ENCODE measurements around the gene GXYLT2.
A peak's percentile ranks its signal among the peaks of the same experiment; 100 is the strongest.

The GXYLT2 gene

DNA sequence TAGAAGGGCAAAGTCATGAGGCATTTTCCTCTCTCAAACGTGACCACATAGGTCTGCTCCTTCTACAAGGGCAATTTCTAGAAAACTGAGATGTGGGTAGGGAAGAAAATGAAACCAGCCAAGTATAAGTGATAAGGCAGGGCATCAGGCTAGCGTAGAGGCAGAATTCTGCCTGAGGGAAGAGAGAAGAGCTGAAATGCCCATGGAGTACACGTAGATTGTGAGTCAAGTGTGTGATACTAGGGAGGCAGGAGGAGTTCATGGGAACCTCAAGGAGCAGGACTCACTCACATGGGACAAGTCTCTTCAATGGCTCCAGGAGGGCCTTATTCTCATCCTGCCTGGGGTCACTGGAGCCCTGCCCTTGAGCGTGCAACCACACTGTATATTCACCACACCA lies 73.9 kb downstream of the GXYLT2 start:
- no peaks in the 10 kb centered on the region for H3K9me3 Mint-ChIP-seq
- no peaks in the 10 kb centered on the region for H3K36me3 Mint-ChIP-seq (ENCODE audit: low read depth)
- no peak overlapping the region for H3K4me3 Mint-ChIP-seq
- no peak for DNase-seq (ENCODE audit: low spot score)
- H3K27me3 Mint-ChIP-seq (ENCODE audit: low read depth), result no peaks in the 10 kb centered on the region
- H3K4me1 Mint-ChIP-seq (ENCODE audit: low read depth), result peaks cover 32% of the 10 kb centered on the region
- H3K27ac Mint-ChIP-seq, result no peak overlapping the region

DNA sequence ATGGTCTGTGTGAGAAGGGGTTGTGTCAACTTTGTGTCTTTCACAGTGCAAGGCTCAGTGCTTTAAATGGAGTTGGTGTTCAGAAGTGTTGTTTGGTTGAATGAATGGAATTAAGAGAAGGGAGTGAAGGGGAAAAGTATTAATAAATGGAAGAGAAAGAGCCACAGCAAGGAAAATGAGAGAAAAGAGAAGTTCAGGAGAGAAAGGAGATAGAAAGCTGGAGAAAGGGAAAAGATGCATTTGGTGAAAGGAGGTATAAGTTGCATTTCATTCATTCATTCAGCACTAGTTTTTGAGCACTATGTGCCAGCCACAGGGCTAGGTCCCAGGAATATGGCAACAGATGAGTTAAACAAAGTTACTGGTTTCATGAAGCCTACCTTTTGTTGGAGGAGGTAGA lies 74.5 kb downstream of the GXYLT2 start:
- H3K27ac Mint-ChIP-seq, result peak overlapping the region; percentile 22
- no peaks in the 10 kb centered on the region for H3K27me3 Mint-ChIP-seq (ENCODE audit: low read depth)
- no peaks in the 10 kb centered on the region for H3K9me3 Mint-ChIP-seq
- H3K4me1 Mint-ChIP-seq (ENCODE audit: low read depth), result peaks cover 32% of the 10 kb centered on the region
- no peaks in the 10 kb centered on the region for H3K36me3 Mint-ChIP-seq (ENCODE audit: low read depth)
- no peak overlapping the region for H3K4me3 Mint-ChIP-seq
- DNase-seq (ENCODE audit: low spot score), result no peak

DNA sequence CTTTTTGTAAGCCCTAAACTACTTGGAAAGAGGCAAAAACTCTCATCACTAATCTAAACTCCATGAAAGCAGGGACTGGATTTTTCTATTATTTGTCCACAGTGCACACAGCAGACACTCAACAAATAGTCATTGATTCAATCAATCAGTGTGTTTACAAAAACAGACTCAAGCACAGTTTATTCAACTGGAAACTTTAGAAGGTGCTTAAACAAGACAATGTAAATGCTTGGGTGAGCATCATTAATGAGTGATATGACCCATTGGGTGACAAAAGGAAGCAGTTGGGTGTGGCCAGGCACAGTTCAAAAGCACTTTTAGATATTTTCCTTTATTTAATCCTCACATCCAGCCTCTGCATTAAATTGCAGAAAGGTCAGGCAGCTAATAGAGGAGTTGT lies 76.8 kb downstream of the GXYLT2 start:
- no peak for DNase-seq (ENCODE audit: low spot score)
- Mint-ChIP-seq H3K4me3 (no peak overlapping the region), H3K27me3 (ENCODE audit: low read depth) (no peaks in the 10 kb centered on the region), H3K4me1 (ENCODE audit: low read depth) (peaks cover 32% of the 10 kb centered on the region), H3K36me3 (ENCODE audit: low read depth) (no peaks in the 10 kb centered on the region), H3K9me3 (no peaks in the 10 kb centered on the region), H3K27ac (peak overlapping the region; percentile 21)

DNA sequence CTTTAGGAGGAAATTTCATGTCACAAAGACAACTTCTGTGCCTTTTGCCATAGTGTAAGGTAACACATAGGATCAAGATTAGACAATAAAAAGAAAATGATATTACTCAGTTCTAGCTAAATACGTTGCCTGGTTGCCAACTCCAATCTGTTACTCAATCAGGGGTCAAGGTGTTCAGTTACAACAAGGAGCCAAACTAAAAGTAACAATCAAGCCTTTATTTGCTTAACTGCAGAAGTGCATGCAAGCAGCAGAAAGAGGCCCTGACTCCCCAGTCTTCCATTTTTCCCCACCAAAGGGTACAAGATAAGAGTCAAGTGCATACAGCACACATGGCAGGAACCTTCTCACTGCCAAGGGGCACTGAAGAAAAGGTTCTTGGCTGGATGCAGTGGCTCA lies 80.4 kb downstream of the GXYLT2 start:
- H3K27me3 Mint-ChIP-seq (ENCODE audit: low read depth), result peaks cover 3% of the 10 kb centered on the region
- no peaks in the 10 kb centered on the region for H3K36me3 Mint-ChIP-seq (ENCODE audit: low read depth)
- no peak for DNase-seq (ENCODE audit: low spot score)
- no peaks in the 10 kb centered on the region for H3K9me3 Mint-ChIP-seq
- no peak overlapping the region for H3K4me3 Mint-ChIP-seq
- H3K4me1 Mint-ChIP-seq (ENCODE audit: low read depth), result peaks cover 26% of the 10 kb centered on the region
- no peak overlapping the region for H3K27ac Mint-ChIP-seq

DNA sequence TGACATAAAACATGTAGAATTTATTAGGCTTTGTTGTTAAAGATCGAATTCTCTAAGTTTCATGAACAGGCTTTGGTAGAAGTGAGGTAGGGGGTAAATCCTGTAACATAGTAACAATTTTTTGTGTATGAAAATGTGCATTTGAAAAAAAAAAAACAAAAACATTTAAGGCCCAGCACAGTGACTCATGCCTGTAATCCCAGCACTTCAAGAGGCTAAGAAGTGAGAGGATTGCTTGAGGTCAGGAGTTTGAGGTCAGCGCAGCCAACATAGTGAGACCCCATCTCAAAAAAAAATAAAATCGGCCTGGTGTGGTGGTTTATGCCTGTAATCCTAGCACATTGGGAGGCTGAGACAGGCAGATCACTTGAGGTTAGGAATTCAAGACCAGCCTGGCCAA lies 81.9 kb downstream of the GXYLT2 start:
- Mint-ChIP-seq H3K9me3 (no peaks in the 10 kb centered on the region), H3K27me3 (ENCODE audit: low read depth) (peaks cover 7% of the 10 kb centered on the region), H3K27ac (no peak overlapping the region), H3K4me3 (no peak overlapping the region), H3K36me3 (ENCODE audit: low read depth) (no peaks in the 10 kb centered on the region), H3K4me1 (ENCODE audit: low read depth) (peaks cover 24% of the 10 kb centered on the region)
- DNase-seq (ENCODE audit: low spot score), result no peak

DNA sequence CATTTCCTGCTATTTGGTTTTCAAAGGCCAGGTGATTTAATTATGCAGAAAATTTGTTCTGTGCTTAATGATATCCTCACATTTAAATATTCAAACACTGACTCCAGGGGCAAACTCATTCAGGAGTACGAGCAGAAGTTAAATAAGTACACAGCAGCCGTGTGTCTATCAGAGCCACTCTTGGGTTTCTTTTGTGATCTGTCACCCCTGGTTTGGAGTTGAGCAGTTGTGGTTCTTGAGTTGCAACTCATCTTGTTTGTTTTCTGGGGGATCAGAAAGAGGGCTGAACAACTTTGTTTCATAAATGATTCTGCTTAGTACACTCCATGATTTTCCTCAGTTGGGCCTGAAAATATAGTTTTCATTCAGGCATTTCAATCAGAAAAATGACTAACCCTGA lies 83.1 kb downstream of the GXYLT2 start:
- Mint-ChIP-seq H3K4me1 (ENCODE audit: low read depth) (peaks cover 15% of the 10 kb centered on the region), H3K36me3 (ENCODE audit: low read depth) (no peaks in the 10 kb centered on the region), H3K4me3 (no peak overlapping the region), H3K27me3 (ENCODE audit: low read depth) (peaks cover 7% of the 10 kb centered on the region), H3K27ac (no peak overlapping the region), H3K9me3 (no peaks in the 10 kb centered on the region)
- DNase-seq (ENCODE audit: low spot score), result no peak

DNA sequence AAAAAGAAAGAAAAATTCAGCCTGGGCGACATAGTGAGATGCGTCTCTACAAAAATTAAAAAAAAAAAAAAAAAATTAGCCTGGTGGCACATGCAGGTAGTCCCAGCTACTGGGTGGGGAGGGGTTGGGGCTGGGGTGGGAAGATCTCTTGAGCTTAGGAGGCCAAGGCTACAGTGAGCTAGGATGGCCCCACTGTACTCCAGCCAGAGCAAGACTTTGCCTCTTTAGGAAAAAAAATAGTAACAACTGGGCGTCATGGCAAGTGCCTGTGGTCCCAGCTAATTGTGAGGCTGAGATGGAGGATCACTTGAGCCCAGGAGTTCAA lies 84.8 kb downstream of the GXYLT2 start:
- H3K27me3 Mint-ChIP-seq (ENCODE audit: low read depth), result peaks cover 7% of the 10 kb centered on the region
- no peaks in the 10 kb centered on the region for H3K36me3 Mint-ChIP-seq (ENCODE audit: low read depth)
- peaks cover 18% of the 10 kb centered on the region for H3K4me1 Mint-ChIP-seq (ENCODE audit: low read depth)
- no peak overlapping the region for H3K4me3 Mint-ChIP-seq
- H3K9me3 Mint-ChIP-seq, result no peaks in the 10 kb centered on the region
- no peak for DNase-seq (ENCODE audit: low spot score)
- no peak overlapping the region for H3K27ac Mint-ChIP-seq

DNA sequence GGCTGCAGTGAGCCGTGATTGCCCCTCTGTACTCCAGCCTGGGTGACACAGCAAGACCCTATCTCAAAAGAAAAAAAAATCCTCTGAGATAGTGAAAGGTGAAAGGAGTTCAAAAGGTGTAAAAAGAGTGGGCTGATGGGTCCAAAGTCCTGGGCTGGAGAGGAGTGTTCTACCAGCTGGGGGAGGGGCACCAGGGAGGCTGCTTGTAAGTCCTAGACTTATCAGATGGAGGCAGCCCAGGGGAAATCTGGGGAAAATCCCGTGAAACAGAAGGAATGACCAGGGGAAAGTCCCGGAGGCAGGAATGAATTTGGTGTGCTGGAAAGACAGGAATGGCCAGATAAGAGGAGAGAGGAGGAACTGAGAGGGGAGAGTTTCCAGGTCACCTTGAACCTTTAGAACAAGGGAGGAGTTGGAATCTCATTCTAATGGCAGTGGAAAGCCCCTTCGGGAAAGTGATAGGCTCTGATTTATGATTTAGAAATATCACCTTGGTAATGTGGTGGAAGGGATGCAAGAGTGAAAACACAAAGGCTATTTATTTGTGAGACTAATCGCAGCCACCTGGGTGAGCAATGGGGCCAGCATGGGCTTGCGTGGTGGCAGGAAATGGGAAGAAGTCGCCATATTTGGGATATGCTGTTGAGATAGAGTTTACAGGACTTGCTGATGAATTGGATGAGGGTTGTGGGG lies 85.3 kb downstream of the GXYLT2 start:
- no peak for DNase-seq (ENCODE audit: low spot score)
- Mint-ChIP-seq H3K27me3 (ENCODE audit: low read depth) (peaks cover 7% of the 10 kb centered on the region), H3K4me1 (ENCODE audit: low read depth) (peaks cover 18% of the 10 kb centered on the region), H3K4me3 (no peak overlapping the region), H3K27ac (no peak overlapping the region), H3K9me3 (no peaks in the 10 kb centered on the region), H3K36me3 (ENCODE audit: low read depth) (no peaks in the 10 kb centered on the region)

DNA sequence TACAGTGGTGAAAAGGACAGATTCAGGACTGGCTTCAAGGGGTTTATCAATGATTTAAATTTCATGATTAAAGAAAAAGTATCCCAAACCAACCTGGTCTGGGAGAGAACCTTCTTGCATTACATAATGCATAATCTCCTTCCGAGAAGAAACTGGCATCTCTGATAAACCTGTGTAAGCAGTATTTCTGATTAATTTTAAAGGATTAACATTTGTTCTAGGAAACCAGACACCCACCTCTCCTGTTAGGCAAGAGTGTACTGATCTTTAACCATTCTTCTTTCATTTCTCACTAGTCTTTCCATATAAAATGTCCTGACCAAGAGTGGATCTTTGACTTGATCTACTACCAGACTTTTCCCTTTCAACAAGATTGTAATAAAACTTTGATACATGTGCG lies 85.9 kb downstream of the GXYLT2 start:
- Mint-ChIP-seq H3K4me1 (ENCODE audit: low read depth) (peaks cover 18% of the 10 kb centered on the region), H3K27me3 (ENCODE audit: low read depth) (peaks cover 7% of the 10 kb centered on the region), H3K9me3 (no peaks in the 10 kb centered on the region), H3K36me3 (ENCODE audit: low read depth) (no peaks in the 10 kb centered on the region), H3K4me3 (no peak overlapping the region), H3K27ac (no peak overlapping the region)
- DNase-seq (ENCODE audit: low spot score), result no peak

DNA sequence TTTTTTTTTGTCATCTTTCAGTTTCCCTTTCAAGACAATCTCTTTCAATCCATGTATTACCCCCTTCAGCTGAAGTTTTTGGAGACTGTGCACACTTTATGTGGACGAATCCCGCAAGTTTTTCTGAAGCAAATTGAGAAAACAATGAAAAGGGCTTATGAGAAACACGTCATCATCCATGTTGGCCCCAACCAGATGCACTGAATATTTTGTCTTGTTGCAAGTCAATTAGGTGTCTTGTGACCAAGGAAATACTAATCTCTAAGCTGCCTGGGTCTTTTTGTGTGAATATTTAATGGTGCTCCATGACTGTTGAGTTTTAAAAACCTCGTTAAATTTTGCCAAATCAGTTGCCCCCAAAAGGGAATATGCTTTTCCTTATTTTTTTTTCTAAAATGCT lies 87.1 kb downstream of the GXYLT2 start:
- H3K4me3 Mint-ChIP-seq, result no peak overlapping the region
- H3K36me3 Mint-ChIP-seq (ENCODE audit: low read depth), result no peaks in the 10 kb centered on the region
- no peak for DNase-seq (ENCODE audit: low spot score)
- H3K27me3 Mint-ChIP-seq (ENCODE audit: low read depth), result peaks cover 14% of the 10 kb centered on the region
- no peak overlapping the region for H3K27ac Mint-ChIP-seq
- no peaks in the 10 kb centered on the region for H3K9me3 Mint-ChIP-seq
- H3K4me1 Mint-ChIP-seq (ENCODE audit: low read depth), result peaks cover 18% of the 10 kb centered on the region

DNA sequence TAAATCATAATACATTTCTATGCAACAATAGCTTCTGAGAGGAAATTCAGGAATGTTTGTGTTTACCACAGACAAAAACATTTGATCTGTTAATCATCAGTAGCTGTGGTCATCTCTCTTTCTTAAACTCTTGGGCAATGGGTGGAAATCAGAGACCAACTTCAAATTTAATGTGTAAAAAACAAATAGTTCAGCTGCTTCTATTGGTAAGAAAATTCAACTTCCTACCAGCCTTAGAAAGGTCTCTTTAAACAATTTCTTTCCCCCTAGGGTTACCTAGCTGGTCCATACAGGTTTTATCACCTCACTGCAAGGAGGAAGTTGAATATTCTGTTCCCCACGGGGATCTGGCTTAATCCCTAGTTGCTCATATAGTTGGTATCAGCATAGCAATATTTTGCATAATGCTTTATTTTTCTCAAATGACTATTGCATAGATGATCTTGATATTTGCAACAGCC lies 88.5 kb downstream of the GXYLT2 start:
- H3K9me3 Mint-ChIP-seq, result no peaks in the 10 kb centered on the region
- H3K27ac Mint-ChIP-seq, result no peak overlapping the region
- H3K4me1 Mint-ChIP-seq (ENCODE audit: low read depth), result peaks cover 14% of the 10 kb centered on the region
- no peak for DNase-seq (ENCODE audit: low spot score)
- no peak overlapping the region for H3K4me3 Mint-ChIP-seq
- H3K36me3 Mint-ChIP-seq (ENCODE audit: low read depth), result no peaks in the 10 kb centered on the region
- H3K27me3 Mint-ChIP-seq (ENCODE audit: low read depth), result peaks cover 15% of the 10 kb centered on the region

DNA sequence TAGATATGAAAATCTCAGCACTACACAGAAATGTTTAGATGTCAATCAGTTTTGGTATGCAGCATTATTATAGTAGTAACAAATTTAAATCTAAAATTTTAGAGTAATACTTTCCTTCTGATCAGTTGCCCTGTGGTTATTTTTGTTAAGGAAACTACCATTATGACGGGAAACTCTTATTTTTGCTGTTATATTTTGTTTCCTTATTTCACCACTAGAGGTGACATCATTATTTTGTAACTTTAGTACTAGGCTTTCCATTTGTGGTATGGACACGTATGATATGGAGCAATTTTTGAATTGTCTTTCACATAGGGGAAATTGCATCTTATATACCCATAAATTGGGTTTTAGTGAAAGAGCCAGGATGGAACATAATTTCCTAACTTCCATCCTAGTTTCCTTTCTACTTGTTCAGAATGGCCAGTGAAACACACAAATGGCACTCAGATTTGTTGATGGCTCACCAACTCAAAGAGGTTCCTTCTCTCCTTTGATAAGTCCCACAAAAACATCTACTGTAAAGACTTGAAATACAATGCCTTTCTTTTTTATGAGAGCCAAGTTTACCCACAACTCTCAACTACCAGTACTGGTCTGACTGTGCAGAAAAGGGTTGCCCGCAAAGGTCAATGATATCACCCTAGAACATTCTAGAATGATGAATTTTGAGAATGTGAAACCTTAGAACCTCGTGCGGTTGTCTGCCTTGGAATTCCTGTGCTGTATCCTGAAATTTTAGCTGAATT lies 89.4 kb downstream of the GXYLT2 start:
- Mint-ChIP-seq H3K4me1 (ENCODE audit: low read depth) (peaks cover 12% of the 10 kb centered on the region), H3K27ac (peak overlapping the region; percentile 31)
- DNase-seq (ENCODE audit: low spot score), result peak; percentile 35

DNA sequence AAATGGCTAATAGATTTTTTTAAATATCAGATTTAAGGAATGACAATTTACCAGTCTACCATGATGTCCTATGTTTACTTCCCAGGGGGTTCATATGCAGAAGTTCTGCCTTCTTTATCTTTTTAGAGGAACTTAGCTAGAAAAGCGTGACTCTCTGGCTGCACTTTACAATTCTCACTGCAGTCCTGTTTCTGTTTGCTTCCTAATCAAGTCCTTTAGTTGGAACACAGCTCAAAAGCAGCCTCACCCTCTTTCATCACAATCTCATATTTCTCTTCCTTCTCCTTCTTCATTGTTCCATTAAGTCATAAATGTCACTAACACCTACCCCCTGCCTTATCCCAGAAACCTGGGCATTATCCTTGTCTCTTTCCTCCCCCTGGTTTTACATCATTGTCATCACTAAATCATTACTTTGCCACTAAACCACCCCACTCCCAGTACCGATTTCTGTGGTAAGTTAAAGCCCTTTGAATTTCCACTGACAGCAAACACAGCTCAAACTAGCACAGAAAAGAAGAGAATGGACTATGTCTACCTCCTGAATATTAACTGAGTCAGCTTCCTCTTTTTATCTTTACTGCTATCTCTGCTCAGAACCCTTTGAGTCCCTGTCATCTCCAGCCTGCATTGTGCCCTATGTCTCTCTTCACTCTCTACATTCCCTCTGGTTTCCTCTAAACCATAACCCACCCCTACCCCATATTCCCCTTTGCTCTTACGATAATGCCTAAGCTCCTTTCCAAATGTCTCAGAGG lies 94.9 kb downstream of the GXYLT2 start:
- DNase-seq (ENCODE audit: low spot score), result no peak
- Mint-ChIP-seq H3K4me3 (no peak overlapping the region), H3K4me1 (ENCODE audit: low read depth) (peaks cover 7% of the 10 kb centered on the region), H3K9me3 (peaks cover 7% of the 10 kb centered on the region), H3K27me3 (ENCODE audit: low read depth) (peaks cover 8% of the 10 kb centered on the region), H3K27ac (no peak overlapping the region), H3K36me3 (ENCODE audit: low read depth) (no peaks in the 10 kb centered on the region)

More for the DNA sequence above, 89.4 kb downstream of the GXYLT2 start:
- Mint-ChIP-seq H3K36me3 (ENCODE audit: low read depth) (no peaks in the 10 kb centered on the region), H3K27me3 (ENCODE audit: low read depth) (peaks cover 15% of the 10 kb centered on the region), H3K9me3 (no peaks in the 10 kb centered on the region), H3K4me3 (no peak overlapping the region)

DNA sequence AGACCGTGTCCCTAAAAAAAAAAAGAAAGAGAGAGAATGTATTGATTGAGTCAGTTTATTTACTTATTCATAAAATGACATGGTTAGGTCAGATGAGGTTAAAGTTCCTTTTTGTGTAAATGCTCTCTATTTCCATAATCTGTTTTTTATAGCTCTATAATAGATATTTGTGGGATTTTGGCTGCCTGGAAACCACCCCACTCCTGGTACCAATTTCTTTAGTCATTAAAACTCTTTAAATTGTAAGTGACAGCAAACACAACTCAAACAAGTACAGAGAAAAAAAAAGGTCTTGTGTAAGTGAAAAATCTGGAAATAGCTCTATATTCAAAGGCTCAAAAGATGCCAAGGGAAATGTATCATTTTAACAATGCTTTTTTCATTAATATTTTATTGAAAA lies 97.7 kb downstream of the GXYLT2 start:
- peaks cover 7% of the 10 kb centered on the region for H3K4me1 Mint-ChIP-seq (ENCODE audit: low read depth)
- DNase-seq (ENCODE audit: low spot score), result no peak
- H3K9me3 Mint-ChIP-seq, result peaks cover 7% of the 10 kb centered on the region
- H3K27me3 Mint-ChIP-seq (ENCODE audit: low read depth), result no peaks in the 10 kb centered on the region
- H3K36me3 Mint-ChIP-seq (ENCODE audit: low read depth), result no peaks in the 10 kb centered on the region
- H3K27ac Mint-ChIP-seq, result no peak overlapping the region
- H3K4me3 Mint-ChIP-seq, result no peak overlapping the region
